Left lung (tissue), 10 donors: ENCODE results near the gene SRPRB. TPM values are rescaled to one million over a fixed set of nuclear protein-coding genes. Genes with fewer than 3 reads are reported as not detected.

ENCODE experiments used
- ATAC-seq: fragments of 200-7000 bp; cut with Tn5 transposase; one replicate; pipeline ENCODE4 v1.9.1; 2020; ENCODE audit warnings: moderate library complexity
- DNase-seq, 4 donors: peaks; one replicate each; pipeline ENCODE4 v3.0.0-alpha.2; 2013 to 2020
- H3K27ac ChIP-seq, 2 donors: fragments of 200-600 bp; sonication (generic) in 1 of 2; one replicate each; pipeline versions ENCODE4 v1.5.0 to v1.8.0; 2020 to 2021
- H3K27me3 ChIP-seq, 2 donors: fragments of 200-600 bp; sonication (generic) in 1 of 2; one replicate each; pipeline versions ENCODE4 v1.5.0 to v1.8.0; 2020 to 2021
- H3K36me3 ChIP-seq, 2 donors: fragments of 200-600 bp; sonication (generic) in 1 of 2; one replicate each; pipeline versions ENCODE4 v1.5.0 to v1.8.0; 2020 to 2021
- H3K4me1 ChIP-seq, 2 donors: fragments of 200-600 bp; one replicate each; pipeline ENCODE4 v1.8.0; 2021
- H3K4me3 ChIP-seq, 2 donors: fragments of 200-600 bp; sonication (generic) in 1 of 2; one replicate each; pipeline versions ENCODE4 v1.5.0 to v1.8.0; 2020 to 2021; ENCODE audit warnings: mild to moderate bottlenecking in 1 of 2
- H3K9me3 ChIP-seq, 2 donors: fragments of 200-600 bp; sonication (generic) in 1 of 2; one replicate each; pipeline versions ENCODE4 v1.5.0 to v1.8.0; 2020 to 2021
- intact Hi-C, 2 donors: fragments of 100-400 bp; cut with DNase I; formaldehyde crosslinking; loops; one replicate each; pipeline versions ENCODE4 v1.11.2 to v1.14.2; 2022
- polyA plus RNA-seq, 6 donors: library from polyadenylated mRNA; unstranded; fragments of 120-200 nt; gene quantifications; one replicate each; pipeline ENCODE4 v1.2.1, GENCODE V29; 2013; ENCODE audit not compliant: insufficient read length in 6 of 6
- total RNA-seq, 2 donors: library from RNA; stranded (reverse); fragmentation: NEBNext Ultra II Directional; extraction: Animal tissue kit (Norgen Biotek cat#: 25700); gene quantifications; one replicate each; pipeline ENCODE4 v1.2.1, GENCODE V29; 2021
- TF ChIP-seq, protein P1 (sequence below), 2 donors: fragments of 200-600 bp; sonication (generic) in 1 of 2; IDR thresholded peaks; one replicate each; pipeline versions ENCODE4 v1.5.0 to v1.8.0; 2021; ENCODE audit warnings: antibody characterized with exemption in 2 of 2
- donor health status: DM: no; HTN: yes; CAD: no.
- donor health status: DM: no; HTN: no; CAD: no.

Gene SRPRB
- total and polyA plus RNA-seq, 8 donors, result 36.2 to 117 (median 43.9) TPM

DNA sequence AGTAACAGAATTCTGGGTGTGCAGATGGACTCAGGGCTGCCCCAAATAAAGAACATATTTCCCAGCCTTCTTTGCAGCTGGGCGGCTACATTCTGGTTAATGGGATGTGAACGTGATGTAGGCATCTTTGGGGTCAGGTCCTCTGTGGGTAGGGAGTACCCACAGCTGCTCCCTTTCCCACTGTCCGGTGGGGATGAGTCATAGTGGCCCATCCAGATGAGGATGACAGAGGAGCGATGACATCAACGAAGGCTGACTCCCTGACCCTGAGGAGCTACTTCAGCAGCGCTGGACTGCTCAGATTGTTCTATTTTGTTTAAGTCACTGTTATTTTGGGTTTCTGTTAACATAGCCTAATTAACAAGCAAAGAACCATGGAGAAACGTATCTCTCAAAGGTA lies 38.0 kb downstream of the SRPRB start:
- no peak for ATAC-seq
- Histone ChIP-seq H3K36me3 (no peaks in the 10 kb centered on the region), H3K27me3 (no peaks in the 10 kb centered on the region), H3K9me3 (no peaks in the 10 kb centered on the region), H3K4me3 (no peak overlapping the region), H3K4me1 (no peaks in the 10 kb centered on the region), H3K27ac (no peak overlapping the region)
- DNase-seq, result peak in 1 of 4 donors; percentile 2
- intact Hi-C loops, result no loop called here
- TF ChIP-seq, protein P1, sequence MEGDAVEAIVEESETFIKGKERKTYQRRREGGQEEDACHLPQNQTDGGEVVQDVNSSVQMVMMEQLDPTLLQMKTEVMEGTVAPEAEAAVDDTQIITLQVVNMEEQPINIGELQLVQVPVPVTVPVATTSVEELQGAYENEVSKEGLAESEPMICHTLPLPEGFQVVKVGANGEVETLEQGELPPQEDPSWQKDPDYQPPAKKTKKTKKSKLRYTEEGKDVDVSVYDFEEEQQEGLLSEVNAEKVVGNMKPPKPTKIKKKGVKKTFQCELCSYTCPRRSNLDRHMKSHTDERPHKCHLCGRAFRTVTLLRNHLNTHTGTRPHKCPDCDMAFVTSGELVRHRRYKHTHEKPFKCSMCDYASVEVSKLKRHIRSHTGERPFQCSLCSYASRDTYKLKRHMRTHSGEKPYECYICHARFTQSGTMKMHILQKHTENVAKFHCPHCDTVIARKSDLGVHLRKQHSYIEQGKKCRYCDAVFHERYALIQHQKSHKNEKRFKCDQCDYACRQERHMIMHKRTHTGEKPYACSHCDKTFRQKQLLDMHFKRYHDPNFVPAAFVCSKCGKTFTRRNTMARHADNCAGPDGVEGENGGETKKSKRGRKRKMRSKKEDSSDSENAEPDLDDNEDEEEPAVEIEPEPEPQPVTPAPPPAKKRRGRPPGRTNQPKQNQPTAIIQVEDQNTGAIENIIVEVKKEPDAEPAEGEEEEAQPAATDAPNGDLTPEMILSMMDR (IDR thresholded peaks at IDR 0.05), result no peak

DNA sequence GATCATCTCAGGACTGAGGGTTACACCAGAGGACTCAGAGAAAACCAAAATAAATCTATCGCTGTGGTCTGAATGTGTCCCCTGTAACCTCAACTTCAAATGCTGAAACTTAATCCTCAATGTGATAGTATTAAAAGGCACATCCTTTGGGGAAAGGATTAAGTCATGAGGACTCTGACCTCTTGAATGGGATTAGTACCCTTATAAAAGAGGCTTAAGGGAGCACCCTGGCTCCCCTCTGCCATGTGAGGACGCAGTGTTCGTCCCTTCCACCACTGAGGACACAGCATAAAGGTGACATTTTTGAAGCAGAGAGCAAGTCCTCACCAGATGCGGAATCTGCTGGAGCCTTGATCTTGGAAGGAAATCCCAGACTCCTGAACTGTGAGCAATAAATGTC lies 39.5 kb downstream of the SRPRB start:
- H3K4me1 ChIP-seq, result no peaks in the 10 kb centered on the region
- DNase-seq (no peak), ATAC-seq (no peak)
- no peaks in the 10 kb centered on the region for H3K36me3 ChIP-seq
- no peaks in the 10 kb centered on the region for H3K9me3 ChIP-seq
- no peak overlapping the region for H3K27ac ChIP-seq
- no peak overlapping the region for H3K4me3 ChIP-seq
- TF ChIP-seq, protein P1 (IDR thresholded peaks at IDR 0.05), result no peak
- H3K27me3 ChIP-seq, result no peaks in the 10 kb centered on the region
- intact Hi-C loops, result no loop called here

DNA sequence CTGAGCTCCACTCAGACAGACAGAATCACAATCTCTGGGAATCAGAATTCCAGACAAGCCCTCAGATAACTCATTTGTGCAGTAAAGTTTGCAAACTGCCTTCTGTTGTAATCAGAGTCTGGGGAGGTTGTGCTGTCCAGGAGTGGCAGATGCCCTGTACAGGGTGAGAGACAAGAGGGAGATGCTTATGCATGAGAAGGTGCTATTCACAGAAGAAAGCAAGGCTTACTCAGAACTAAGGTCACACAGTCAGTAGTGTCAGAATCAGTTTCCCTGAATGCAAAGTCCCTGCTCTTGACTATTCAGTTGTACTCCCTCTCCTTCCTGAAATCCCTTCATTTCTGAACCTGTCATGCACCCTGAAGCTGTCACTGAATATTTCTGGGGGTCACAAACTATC lies 43.7 kb downstream of the SRPRB start:
- H3K27me3 ChIP-seq, result no peaks in the 10 kb centered on the region
- intact Hi-C loops, result no loop called here
- H3K4me3 ChIP-seq, result no peak overlapping the region
- no peaks in the 10 kb centered on the region for H3K9me3 ChIP-seq
- DNase-seq (no peak), ATAC-seq (no peak)
- no peaks in the 10 kb centered on the region for H3K36me3 ChIP-seq
- H3K4me1 ChIP-seq, result no peaks in the 10 kb centered on the region
- no peak overlapping the region for H3K27ac ChIP-seq
- TF ChIP-seq, protein P1 (IDR thresholded peaks at IDR 0.05), result no peak

- intact Hi-C loops, result no loop called here
- H3K27ac ChIP-seq, result no peak overlapping the region
- DNase-seq (no peak), ATAC-seq (no peak)
- H3K4me1 ChIP-seq, result no peaks in the 10 kb centered on the region
- no peaks in the 10 kb centered on the region for H3K36me3 ChIP-seq
- H3K27me3 ChIP-seq, result no peaks in the 10 kb centered on the region
- H3K9me3 ChIP-seq, result no peaks in the 10 kb centered on the region
- H3K4me3 ChIP-seq, result no peak overlapping the region
- TF ChIP-seq, protein P1 (IDR thresholded peaks at IDR 0.05), result no peak
Measured at GRCh38 chr3:133850034-133850433, 44.4 kb downstream of the SRPRB start.

DNA sequence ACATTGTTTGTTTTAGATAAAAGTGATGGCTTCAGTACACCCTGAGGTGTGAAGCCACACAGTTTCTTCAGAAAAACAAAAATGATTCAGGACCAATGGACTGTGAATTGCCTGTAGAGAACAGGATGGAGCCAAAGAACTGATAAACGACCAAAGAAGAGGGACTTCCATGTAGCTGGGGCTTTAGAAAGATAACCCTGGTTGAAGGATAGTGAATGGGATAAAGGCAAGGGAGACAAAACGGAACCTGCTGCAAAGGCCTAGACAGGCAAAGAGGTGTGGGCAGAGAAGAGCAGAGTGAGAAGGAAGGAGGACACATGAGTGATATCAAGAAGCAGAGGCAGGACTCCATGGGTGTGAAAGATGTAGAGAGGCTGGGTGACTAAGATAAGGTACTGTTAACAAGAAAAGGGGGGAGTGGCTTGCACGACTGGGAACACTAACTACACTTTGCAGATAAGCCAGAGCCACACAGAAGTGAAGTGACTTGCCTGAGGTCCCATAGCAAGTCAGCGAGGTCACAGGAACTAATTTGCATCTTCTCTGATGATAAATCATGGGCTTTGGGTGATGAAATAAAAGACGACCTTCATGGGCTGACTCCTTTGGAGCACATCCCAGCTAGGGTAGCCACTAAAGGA lies 45.8 kb downstream of the SRPRB start:
- ATAC-seq (no peak), DNase-seq (no peak)
- no peak overlapping the region for H3K27ac ChIP-seq
- H3K4me1 ChIP-seq, result no peaks in the 10 kb centered on the region
- H3K4me3 ChIP-seq, result no peak overlapping the region
- no peaks in the 10 kb centered on the region for H3K9me3 ChIP-seq
- H3K36me3 ChIP-seq, result no peaks in the 10 kb centered on the region
- intact Hi-C loops, result no loop called here
- TF ChIP-seq, protein P1 (IDR thresholded peaks at IDR 0.05), result no peak
- H3K27me3 ChIP-seq, result no peaks in the 10 kb centered on the region
